Mucosa of stomach (tissue), 1 donor: ENCODE results near the gene KISS1.
"Not testable (repeated sequence)": the region's sequence is repeated elsewhere in the genome, so short reads cannot be mapped to it uniquely, and the experiment has no call there.

Experiments used
- H3K27me3 ChIP-seq: one replicate; pipeline ENCODE4 v1.7.0; 2013; ENCODE audit warnings: mild to moderate bottlenecking, low read length; ENCODE audit not compliant: control insufficient read depth, insufficient read depth
- H3K36me3 ChIP-seq: one replicate; pipeline ENCODE4 v1.7.0; 2013; ENCODE audit warnings: low read length; ENCODE audit not compliant: control insufficient read depth, insufficient read depth
- H3K4me1 ChIP-seq: one replicate; pipeline ENCODE4 v1.7.0; 2013; ENCODE audit warnings: mild to moderate bottlenecking, low read length; ENCODE audit not compliant: control insufficient read depth, insufficient read depth
- H3K4me3 ChIP-seq: one replicate; pipeline ENCODE4 v1.7.0; 2013; ENCODE audit warnings: low read length
- H3K9ac ChIP-seq: one replicate; pipeline ENCODE4 v1.7.0; 2013; ENCODE audit warnings: mild to moderate bottlenecking, low read length, moderate library complexity
- H3K9me3 ChIP-seq: one replicate; pipeline ENCODE4 v1.7.0; 2013; ENCODE audit warnings: mild to moderate bottlenecking, low read length, moderate library complexity; ENCODE audit not compliant: control insufficient read depth
- donor health status: Pancreatic carcinoma.

Gene KISS1

DNA sequence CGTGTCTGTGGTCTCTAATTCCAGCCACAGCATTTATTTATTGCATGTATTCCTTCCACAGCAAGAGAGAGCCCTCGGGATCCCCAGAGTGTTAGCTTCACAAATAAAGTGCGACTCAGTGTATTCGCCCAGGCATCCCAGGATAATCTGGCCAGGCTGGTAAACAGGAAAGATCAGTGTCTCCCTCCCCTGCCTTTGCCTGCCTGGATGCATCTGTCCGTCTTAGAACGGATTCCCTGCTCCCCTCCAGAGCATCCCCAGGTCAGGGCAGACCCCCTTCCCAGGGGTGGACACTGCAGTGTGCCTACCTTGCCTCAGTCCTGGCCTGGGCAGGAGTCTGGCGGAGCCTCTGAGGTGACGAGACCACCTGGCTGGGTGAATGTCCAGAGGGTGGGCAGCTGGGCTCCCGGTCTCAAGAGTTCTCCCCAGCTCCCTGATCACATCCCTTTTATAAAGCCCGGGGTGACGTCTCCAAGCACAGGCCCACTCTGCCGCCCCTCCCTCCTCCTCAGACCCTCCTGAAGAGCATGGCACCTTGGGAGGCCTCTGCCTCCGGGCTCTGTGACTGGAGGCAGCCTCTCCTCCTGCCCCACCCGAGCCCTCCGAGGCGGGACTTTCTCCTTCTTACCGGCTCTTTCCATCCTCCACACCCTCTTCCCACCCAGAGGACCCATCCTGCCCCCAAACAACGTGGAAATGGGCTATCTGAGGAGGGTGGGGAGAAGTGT, at the start of gene KISS1:
TSS of gene KISS1 (minus strand) at position 424 of the 728 bp plus-strand sequence. CDS start 3,615 bp downstream, outside the sequence.
- no peaks in the 10 kb centered on the region for H3K27me3 ChIP-seq
- H3K4me1 ChIP-seq: peaks cover 33% of the 10 kb centered on the region
- H3K9me3 ChIP-seq: no peaks in the 10 kb centered on the region
- H3K36me3 ChIP-seq: no peaks in the 10 kb centered on the region
- no peak within 1 kb of the TSS for H3K9ac ChIP-seq
- no peak within 1 kb of the TSS for H3K4me3 ChIP-seq

DNA sequence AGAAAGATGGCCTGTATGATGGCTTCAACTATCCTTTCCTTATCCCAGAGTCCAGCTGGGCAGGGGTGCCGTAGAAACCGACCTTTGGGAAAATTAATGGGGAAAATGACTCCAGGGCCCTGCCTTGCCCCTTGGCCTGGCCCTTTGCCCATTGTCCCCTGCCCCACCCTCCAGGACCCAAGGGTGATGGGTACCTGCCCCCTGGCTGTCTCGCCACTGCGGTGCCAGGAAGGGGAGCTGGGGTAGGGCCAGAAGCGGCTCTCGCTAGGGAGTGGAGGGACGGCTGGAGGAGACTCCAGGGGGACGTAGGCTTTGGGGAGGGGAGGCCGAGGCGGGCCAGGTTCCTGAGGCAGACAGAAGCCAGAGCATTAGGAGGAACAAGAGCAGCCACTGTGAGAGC, 46.6 kb upstream of the KISS1 start:
- Histone ChIP-seq H3K9me3 (no peaks in the 10 kb centered on the region), H3K36me3 (peaks cover 36% of the 10 kb centered on the region), H3K4me3 (no peak overlapping the region), H3K9ac (no peak overlapping the region), H3K27me3 (no peaks in the 10 kb centered on the region), H3K4me1 (peaks cover 10% of the 10 kb centered on the region)

DNA sequence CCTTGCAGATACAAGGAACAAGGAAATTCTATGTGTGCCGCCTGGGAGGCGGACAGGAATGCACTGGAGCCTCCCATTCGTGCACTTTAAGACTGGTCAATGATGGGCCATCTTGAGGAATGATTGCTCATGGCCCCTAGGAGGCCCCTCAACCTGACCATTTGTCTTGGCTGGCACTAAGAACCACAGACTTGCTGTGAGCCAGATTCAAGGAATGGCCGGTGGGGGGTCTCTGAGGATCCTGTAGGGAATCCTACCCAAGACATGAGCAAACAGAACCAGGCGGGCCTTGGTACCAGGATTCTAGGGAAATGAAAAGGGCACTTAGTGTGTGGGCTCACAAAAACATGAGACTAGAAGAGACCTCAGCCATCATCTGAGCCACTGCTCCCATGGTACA, 45.6 kb upstream of the KISS1 start:
- Histone ChIP-seq H3K27me3 (no peaks in the 10 kb centered on the region), H3K4me3 (no peak overlapping the region), H3K4me1 (peaks cover 10% of the 10 kb centered on the region), H3K36me3 (peaks cover 36% of the 10 kb centered on the region), H3K9me3 (no peaks in the 10 kb centered on the region), H3K9ac (no peak overlapping the region)

- H3K27me3 ChIP-seq: no peaks in the 10 kb centered on the region
- peaks cover 32% of the 10 kb centered on the region for H3K36me3 ChIP-seq
- no peaks in the 10 kb centered on the region for H3K9me3 ChIP-seq
- H3K9ac ChIP-seq: no peak overlapping the region
- H3K4me1 ChIP-seq: peaks cover 10% of the 10 kb centered on the region
- H3K4me3 ChIP-seq: no peak overlapping the region
Observed at GRCh38 chr1:204241050-204241449, 44.8 kb upstream of the KISS1 start.

GRCh38 chr1:204240233-204240632, 43.9 kb upstream of the KISS1 start:
- Histone ChIP-seq H3K4me1 (peaks cover 10% of the 10 kb centered on the region), H3K4me3 (no peak overlapping the region), H3K27me3 (no peaks in the 10 kb centered on the region), H3K9me3 (no peaks in the 10 kb centered on the region), H3K9ac (no peak overlapping the region), H3K36me3 (peaks cover 28% of the 10 kb centered on the region)

DNA sequence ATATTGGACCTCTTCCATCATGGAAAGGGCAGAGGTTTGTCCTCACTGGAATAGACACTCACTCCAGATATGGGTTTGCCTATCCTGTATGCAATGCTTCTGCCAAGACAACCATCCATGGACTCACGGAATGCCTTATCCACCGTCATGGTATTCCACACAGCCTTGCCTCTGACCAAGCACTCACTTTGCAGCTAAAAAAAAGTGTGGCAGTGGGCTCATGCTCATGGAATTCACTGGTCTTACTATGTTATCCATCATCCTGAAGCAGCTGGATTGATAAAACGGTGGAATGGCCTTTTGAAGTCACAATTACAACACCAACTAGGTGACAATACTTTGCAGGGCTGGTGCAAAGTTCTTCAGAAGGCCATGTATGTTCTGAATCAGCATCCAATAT, 43.1 kb upstream of the KISS1 start:
- H3K9me3 ChIP-seq, H3K9ac ChIP-seq, H3K27me3 ChIP-seq, H3K4me1 ChIP-seq, H3K4me3 ChIP-seq: not testable (repeated sequence)
- peaks cover 19% of the 10 kb centered on the region for H3K36me3 ChIP-seq

DNA sequence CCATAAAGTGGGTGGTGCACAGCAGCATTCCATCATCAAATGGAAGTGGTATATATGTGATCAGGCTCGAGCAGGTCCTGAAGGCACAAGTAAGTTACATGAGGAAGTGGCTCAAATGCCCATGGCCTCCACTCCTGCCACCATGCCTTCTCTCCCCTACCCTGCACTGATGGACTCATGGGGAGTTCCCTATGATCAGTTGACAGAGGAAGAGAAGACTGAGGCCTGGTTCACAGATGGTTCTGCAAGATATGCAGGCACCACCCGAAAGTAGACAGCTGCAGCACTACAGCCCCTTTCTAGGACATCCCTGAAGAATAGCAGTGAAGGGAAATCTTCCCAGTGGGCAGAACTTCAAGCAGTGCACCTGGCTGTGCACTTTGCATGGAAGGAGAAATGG, 42.2 kb upstream of the KISS1 start:
- not testable (repeated sequence) for H3K4me1 ChIP-seq, H3K9ac ChIP-seq, H3K27me3 ChIP-seq, H3K9me3 ChIP-seq, H3K4me3 ChIP-seq
- peaks cover 19% of the 10 kb centered on the region for H3K36me3 ChIP-seq

DNA sequence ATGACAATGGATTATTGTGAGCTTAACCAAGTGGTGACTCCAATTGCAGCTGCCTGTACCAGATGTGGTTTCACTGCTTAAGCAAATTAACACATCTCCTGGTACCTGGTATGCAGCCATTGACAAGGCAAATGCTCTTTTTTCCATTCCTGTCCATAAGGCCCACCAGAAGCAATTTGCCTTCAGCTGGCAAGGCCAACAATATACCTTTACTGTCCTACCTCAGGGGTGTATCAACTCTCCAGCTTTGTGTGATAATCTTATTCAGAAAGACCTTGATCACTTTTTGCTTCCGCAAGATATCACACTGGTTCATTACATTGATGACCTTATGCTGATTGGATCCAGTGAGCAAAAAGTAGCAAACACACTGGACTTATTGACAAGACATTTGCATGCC, 41.2 kb upstream of the KISS1 start:
- not testable (repeated sequence) for H3K27me3 ChIP-seq, H3K9me3 ChIP-seq, H3K9ac ChIP-seq, H3K4me1 ChIP-seq, H3K4me3 ChIP-seq
- peaks cover 16% of the 10 kb centered on the region for H3K36me3 ChIP-seq

DNA sequence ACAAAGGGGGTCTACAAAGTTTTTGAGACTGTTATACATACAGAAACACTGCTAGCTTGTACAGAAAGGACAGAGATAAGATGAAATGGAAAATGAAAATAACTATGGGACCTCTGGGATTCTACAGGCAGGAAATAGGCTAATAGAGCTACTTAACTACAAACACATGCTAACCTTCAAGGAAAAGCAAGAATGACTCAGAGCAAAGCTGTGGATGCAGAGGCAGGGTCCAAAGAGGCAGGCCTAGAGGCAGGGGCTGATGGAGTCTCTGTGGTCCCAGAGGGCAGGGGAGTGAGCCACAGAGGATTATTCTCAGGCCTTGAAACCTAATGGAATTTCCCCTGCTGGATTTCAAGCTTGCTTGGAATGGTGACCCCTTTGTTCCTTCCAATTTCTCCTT, 36.2 kb upstream of the KISS1 start:
- Histone ChIP-seq H3K4me3 (no peak overlapping the region), H3K9me3 (no peaks in the 10 kb centered on the region), H3K9ac (no peak overlapping the region), H3K27me3 (no peaks in the 10 kb centered on the region), H3K4me1 (peaks cover 8% of the 10 kb centered on the region), H3K36me3 (peaks cover 20% of the 10 kb centered on the region)

- H3K4me3 ChIP-seq: no peak overlapping the region
- H3K9me3 ChIP-seq: no peaks in the 10 kb centered on the region
- no peak overlapping the region for H3K9ac ChIP-seq
- no peaks in the 10 kb centered on the region for H3K27me3 ChIP-seq
- peaks cover 21% of the 10 kb centered on the region for H3K36me3 ChIP-seq
- H3K4me1 ChIP-seq: peaks cover 13% of the 10 kb centered on the region
Observed at GRCh38 chr1:204230211-204230610, 33.9 kb upstream of the KISS1 start.

DNA sequence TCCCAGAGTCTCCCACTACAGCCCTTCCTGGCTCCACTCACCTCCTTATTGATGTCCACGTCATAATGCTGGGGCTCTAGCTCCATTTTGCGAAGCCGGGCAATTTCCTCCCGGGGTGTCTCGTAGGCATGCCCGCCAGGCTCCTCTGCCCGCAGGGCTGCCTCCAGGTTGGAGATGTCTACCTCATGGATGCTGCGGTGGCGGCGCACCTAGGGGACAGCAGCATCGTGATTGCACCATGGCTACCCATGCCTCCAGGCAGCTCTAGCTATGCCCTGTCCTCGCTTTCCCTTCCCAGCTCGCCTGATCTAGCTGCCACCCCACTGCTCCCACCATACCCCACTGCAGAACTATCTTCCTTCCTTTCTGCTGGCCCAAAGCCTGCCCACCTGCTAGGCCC, 32.6 kb upstream of the KISS1 start:
- H3K9me3 ChIP-seq: no peaks in the 10 kb centered on the region
- H3K4me3 ChIP-seq: no peak overlapping the region
- no peaks in the 10 kb centered on the region for H3K27me3 ChIP-seq
- H3K4me1 ChIP-seq: peaks cover 13% of the 10 kb centered on the region
- peaks cover 25% of the 10 kb centered on the region for H3K36me3 ChIP-seq
- H3K9ac ChIP-seq: no peak overlapping the region

- H3K9ac ChIP-seq: no peak overlapping the region
- peaks cover 25% of the 10 kb centered on the region for H3K36me3 ChIP-seq
- H3K9me3 ChIP-seq: no peaks in the 10 kb centered on the region
Observed at GRCh38 chr1:204227996-204228785, 31.9 kb upstream of the KISS1 start.

More at GRCh38 chr1:204227996-204228785, 31.9 kb upstream of the KISS1 start:
- peaks cover 13% of the 10 kb centered on the region for H3K4me1 ChIP-seq
- H3K4me3 ChIP-seq: no peak overlapping the region
- H3K27me3 ChIP-seq: no peaks in the 10 kb centered on the region
